SK-N-DZ (cell line): Measurements from ENCODE around the gene ZNF23.

Source experiments
- DNase-seq: peaks from one replicate; pipeline ENCODE4 v3.0.0-alpha.2; 2015; ENCODE audit warnings: low spot score

ZNF23 gene

GRCh38 chr16:71472051-71472450 lies 10.0 kb upstream of the ZNF23 start:
- no peak for DNase-seq

- no peak for DNase-seq
Observed at GRCh38 chr16:71467810-71468209, 5.8 kb upstream of the ZNF23 start.

DNA sequence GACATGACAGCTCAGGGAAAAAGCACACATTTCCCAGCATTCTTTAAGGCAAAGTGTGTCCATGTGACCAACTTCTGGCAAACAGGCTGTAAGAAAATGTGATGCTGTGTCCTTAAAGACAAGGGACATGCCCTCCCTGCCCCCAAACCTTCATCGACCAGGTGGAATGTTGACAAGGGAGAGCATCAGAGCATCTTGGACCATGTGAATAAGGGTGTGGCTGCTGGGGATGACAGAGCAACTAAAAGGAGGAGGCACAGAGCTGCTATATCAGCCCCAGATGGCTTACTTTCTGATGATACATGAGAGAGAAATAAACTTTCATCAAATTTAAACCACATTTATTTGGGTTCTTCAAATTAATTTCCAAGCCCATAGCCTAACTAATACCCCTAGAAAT lies 2.2 kb upstream of the ZNF23 start:
- no peak for DNase-seq

DNA sequence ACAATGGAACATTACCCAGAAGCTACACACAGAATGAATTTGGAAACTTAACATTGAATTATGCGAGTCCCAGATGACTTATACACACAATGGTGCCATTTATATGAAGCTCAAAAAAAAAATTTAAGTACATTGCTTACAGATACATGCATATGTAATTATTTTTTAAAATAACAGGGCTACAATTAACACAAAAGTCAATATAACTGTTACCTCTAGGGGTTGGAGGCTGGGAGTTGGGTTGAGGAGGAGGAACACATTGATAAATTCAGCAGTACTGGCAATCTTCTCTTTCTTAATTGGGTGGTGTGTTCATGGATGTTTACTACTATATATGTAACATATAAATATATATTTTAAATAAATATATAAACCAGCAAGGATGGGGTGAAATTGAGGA lies 1.1 kb downstream of the ZNF23 start:
- no peak for DNase-seq

- no peak for DNase-seq
Observed at GRCh38 chr16:71460236-71460635, 1.8 kb downstream of the ZNF23 start.

- DNase-seq, result no peak
Observed at GRCh38 chr16:71459510-71459909, 2.5 kb downstream of the ZNF23 start.

DNA sequence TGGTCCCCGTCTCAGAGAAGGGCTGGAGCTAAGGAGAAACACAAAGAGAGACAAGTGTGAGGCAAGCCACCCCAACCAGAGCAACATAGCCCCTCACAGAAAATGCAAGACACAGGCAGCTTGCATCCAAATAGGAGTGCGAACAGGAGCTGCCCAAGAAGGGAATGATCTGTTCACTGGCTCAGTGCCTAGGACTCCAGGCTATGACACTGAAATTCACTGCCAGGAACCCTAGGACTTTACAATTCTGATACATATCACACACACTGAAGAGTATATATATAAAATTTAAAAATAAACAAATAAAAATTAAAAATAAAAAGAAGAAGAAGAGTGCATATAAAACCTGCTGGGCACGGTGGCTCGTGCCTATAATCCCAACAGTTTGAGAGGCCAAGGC lies 5.2 kb downstream of the ZNF23 start:
- DNase-seq, result no peak

- no peak for DNase-seq
Observed at GRCh38 chr16:71453036-71453435, 9.0 kb downstream of the ZNF23 start.

DNA sequence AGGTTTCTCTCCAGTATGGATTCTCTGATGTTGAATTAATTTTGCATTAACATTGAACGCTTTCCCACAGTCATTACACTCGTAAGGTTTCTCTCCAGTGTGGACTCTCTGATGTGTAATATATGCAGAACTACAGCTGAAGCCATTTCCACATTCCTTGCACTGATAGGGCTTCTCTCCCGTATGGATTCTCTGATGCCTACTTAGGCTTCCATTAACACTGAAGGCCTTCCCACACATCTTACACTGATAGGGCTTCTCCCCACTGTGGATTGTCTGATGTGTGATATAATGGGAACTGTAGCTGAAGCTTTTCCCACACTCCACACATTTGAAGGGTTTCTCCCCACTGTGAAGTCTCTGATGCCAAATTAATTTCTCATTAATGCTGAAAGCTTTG lies 13.0 kb downstream of the ZNF23 start:
- DNase-seq, result no peak

GRCh38 chr16:71448274-71448866 lies 13.7 kb downstream of the ZNF23 start:
- no peak for DNase-seq

DNA sequence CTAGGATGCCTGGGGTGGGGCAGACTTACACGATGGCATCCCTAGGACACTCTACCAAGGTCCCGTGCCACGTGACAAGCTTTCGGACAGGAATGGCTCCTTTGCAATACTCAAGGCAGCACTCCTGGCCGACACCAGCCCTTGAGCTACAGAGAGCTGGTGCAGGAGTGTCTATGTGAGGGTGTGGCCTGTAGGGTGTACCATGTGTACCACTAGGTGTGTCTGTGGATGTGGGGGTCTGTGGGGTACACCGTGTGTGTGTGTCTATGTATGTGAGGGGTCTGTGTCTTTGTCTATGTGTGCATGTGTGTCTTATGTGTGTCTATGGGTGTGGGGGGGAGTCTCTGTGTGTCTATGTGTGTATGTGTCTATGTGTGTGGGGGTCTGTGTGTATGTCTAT lies 18.3 kb downstream of the ZNF23 start:
- DNase-seq, result no peak

GRCh38 chr16:71442051-71442440 lies 20.0 kb downstream of the ZNF23 start, which contains the start of gene TLE7:
Gene TLE7 (minus strand): TSS chr16:71442054. CDS start chr16:71433324, 8,730 bp downstream.
- no peak for DNase-seq

- DNase-seq, result no peak
Observed at GRCh38 chr16:71441348-71442050, 20.5 kb downstream of the ZNF23 start.

- DNase-seq, result no peak
Observed at GRCh38 chr16:71440669-71441347, 21.2 kb downstream of the ZNF23 start.

DNA sequence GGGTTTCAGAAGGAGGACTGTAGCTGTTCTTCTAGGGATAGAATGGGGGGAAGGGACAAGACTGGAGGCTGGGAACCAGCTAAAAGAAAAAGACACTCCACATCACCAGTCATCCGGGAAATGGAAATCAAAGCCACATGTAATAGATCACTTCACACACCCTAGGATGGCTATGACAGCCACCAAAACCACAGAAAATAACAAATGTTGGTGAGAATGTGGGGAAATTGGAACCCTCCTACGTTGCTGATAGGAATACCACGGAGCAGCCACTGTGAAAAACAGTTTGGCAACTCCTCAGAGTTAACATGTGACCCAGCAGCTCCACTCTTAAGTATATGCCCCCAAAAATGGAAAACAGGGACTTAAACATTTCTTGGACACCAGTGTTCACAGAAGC lies 22.5 kb downstream of the ZNF23 start:
- no peak for DNase-seq

GRCh38 chr16:71436473-71436872 lies 25.6 kb downstream of the ZNF23 start:
- no peak for DNase-seq

GRCh38 chr16:71432906-71433305 lies 29.1 kb downstream of the ZNF23 start:
- DNase-seq, result no peak

DNA sequence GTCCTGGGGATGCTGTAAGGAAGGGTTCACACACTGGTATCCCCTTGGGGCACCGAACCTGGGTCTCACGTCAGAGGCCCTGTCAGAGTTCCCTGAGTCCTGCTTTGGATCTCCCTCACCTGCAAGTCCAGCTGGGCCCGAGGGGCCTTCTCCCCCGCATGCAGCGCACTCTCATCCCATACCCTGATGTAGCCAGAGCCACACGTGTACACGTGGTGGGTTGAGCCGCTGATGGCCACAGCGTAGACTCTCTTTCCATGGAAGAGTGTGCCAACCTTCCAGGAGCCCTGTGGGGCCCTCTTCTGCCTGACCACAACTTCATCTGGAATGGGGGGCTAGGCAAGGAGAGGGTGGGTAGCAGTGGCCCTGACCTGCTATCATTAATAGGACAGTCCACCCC lies 30.1 kb downstream of the ZNF23 start:
- DNase-seq, result no peak

DNA sequence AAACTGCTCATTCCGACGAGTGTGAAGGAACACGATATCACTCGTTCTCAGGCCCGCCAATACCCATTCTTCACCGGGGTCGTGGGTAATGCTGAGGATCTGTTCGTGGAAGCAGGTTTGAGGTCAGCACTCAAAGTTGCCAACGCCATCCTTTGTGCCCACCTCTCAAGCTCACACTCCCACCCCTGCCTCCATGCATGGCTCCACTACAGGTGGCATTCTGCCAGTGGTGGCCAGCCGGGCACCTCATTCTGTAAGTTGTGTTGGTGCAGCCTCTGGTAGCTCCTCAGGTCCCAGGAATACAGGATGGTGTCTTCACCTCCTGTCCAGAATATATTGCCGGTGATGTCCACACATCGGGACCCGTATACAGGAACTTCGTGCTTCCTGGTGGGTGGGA lies 30.9 kb downstream of the ZNF23 start:
- DNase-seq, result no peak

DNA sequence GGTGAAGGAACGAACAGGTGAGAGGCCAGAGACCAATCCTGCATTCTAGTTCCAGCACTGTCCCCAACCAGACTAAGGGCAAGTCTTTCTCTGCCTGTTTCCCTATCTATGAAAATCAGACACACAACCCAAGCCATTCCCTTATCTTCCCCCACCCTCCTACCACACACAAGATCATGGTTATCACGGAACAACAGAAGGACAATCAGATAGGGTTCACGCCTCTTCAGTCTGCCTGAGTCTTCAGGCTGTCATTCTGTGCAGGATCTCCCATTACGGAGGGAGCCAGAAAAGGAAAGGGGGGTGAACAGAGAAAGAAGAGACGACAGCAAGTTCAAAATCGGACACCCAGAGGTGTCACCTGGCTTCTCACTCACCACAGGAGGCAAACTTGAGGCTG lies 31.3 kb downstream of the ZNF23 start:
- DNase-seq, result no peak

- no peak for DNase-seq
Observed at GRCh38 chr16:71429581-71429980, 32.5 kb downstream of the ZNF23 start.

- DNase-seq, result no peak
Observed at GRCh38 chr16:71428883-71429282, 33.2 kb downstream of the ZNF23 start.

- no peak for DNase-seq
Observed at GRCh38 chr16:71428385-71428784, 33.7 kb downstream of the ZNF23 start.
